NT2/D1 (cell line): Measurements from ENCODE around the gene SLC6A8.
"Not testable (repeated sequence)": the region's sequence is repeated elsewhere in the genome, so short reads cannot be mapped to it uniquely, and the experiment has no call there.

ENCODE experiments used
- SUZ12 ChIP-seq: IDR thresholded peaks from 2 replicates; pipeline ENCODE4 v1.6.1; 2011; ENCODE audit not compliant: insufficient read length, insufficient read depth; ENCODE audit errors: extremely low read depth
- YY1 ChIP-seq: IDR thresholded peaks from 2 replicates; pipeline ENCODE4 v1.6.1; 2011; ENCODE audit not compliant: insufficient read length, insufficient read depth
- ZNF274 ChIP-seq: IDR thresholded peaks from 2 replicates; pipeline ENCODE4 v1.6.1; 2011; ENCODE audit warnings: mild to moderate bottlenecking, low read depth, low read length

DNA sequence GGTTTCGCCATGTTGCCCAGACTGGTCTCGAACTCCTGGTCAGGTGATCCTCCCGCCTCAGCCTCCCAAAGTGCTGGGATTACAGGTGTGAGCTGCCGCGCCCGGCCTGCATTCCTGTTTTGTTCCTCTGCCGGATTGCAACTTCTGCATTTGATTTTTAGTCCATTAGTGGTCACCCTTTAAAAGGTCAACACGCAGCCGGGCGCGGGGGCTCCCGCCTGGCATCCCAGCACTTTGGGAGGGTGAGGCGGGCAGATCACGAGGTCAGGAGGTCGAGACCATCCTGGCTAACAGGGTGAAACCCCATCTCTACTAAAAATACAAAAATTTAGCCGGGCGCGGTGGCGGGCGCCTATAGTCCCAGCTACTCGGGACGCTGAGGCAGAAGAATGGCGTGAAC lies 42.4 kb downstream of the SLC6A8 start:
- TF ChIP-seq YY1, SUZ12, ZNF274: not testable (repeated sequence)
